Osteocyte (in vitro differentiated cells): Measurements from ENCODE around the gene CMIP. TPM values are rescaled to one million over a fixed set of nuclear protein-coding genes. Genes with fewer than 3 reads are reported as not detected.
"Not testable (repeated sequence)": the region's sequence is repeated elsewhere in the genome, so short reads cannot be mapped to it uniquely, and the experiment has no call there.

Source experiments
- DNase-seq: peaks from one replicate; pipeline ENCODE4 v3.0.0; 2021; ENCODE audit warnings: mixed read lengths; ENCODE audit not compliant: unreplicated experiment; ENCODE audit errors: extremely low spot score
- H3K27ac Mint-ChIP-seq: one replicate; pipeline ENCODE4 v1.8.0; 2021; ENCODE audit warnings: mild to moderate bottlenecking, mixed read lengths; ENCODE audit not compliant: unreplicated experiment
- H3K27me3 Mint-ChIP-seq: one replicate; pipeline ENCODE4 v1.8.0; 2021; ENCODE audit warnings: mixed read lengths; ENCODE audit not compliant: unreplicated experiment
- H3K36me3 Mint-ChIP-seq: one replicate; pipeline ENCODE4 v1.8.0; 2021; ENCODE audit warnings: mixed read lengths; ENCODE audit not compliant: unreplicated experiment
- H3K4me1 Mint-ChIP-seq: one replicate; pipeline ENCODE4 v1.8.0; 2021; ENCODE audit warnings: mixed read lengths; ENCODE audit not compliant: unreplicated experiment
- H3K4me3 Mint-ChIP-seq: one replicate; pipeline ENCODE4 v1.8.0; 2021; ENCODE audit warnings: mild to moderate bottlenecking, moderate library complexity, mixed read lengths; ENCODE audit not compliant: unreplicated experiment
- H3K9me3 Mint-ChIP-seq: one replicate; pipeline ENCODE4 v1.8.0; 2021; ENCODE audit warnings: mixed read lengths; ENCODE audit not compliant: unreplicated experiment
- total RNA-seq: library from RNA; stranded (reverse); gene quantifications from 2 replicates; pipeline ENCODE4 v1.2.1, GENCODE V29; 2021
- TF ChIP-seq, protein P1 (sequence below): fragments of 200-600 bp; sonication (generic); IDR thresholded peaks from 2 replicates; pipeline ENCODE4 v1.5.0; 2021; ENCODE audit warnings: antibody characterized with exemption, mild to moderate bottlenecking, moderate library complexity

Gene CMIP
- total RNA-seq, 1 donor from 2014 or later, result 38.0 TPM

DNA sequence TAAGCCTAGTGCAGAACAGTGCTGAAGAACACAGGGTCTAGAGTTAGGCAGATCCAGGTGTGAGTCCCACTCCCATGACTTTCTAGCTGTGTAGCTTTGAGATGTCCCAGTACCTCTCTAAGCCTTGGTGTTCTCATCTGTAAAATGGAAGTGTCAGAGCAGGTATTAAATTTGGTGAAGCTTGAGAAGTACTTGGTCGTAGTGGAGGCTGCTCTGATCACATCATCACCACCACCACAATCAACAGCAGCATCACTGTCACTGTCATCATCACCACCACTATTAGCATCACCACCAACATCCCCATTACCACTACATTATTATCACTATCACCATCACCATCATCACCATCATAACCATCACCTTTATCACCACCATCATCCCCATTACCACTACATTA is 132.1 kb downstream of the CMIP start:
- no peak for DNase-seq
- no peaks in the 10 kb centered on the region for H3K36me3 Mint-ChIP-seq
- no peak overlapping the region for H3K4me3 Mint-ChIP-seq
- no peaks in the 10 kb centered on the region for H3K9me3 Mint-ChIP-seq
- H3K27ac Mint-ChIP-seq, result no peak overlapping the region
- H3K27me3 Mint-ChIP-seq, result no peaks in the 10 kb centered on the region
- H3K4me1 Mint-ChIP-seq, result peaks cover 2% of the 10 kb centered on the region
- TF ChIP-seq, protein P1, sequence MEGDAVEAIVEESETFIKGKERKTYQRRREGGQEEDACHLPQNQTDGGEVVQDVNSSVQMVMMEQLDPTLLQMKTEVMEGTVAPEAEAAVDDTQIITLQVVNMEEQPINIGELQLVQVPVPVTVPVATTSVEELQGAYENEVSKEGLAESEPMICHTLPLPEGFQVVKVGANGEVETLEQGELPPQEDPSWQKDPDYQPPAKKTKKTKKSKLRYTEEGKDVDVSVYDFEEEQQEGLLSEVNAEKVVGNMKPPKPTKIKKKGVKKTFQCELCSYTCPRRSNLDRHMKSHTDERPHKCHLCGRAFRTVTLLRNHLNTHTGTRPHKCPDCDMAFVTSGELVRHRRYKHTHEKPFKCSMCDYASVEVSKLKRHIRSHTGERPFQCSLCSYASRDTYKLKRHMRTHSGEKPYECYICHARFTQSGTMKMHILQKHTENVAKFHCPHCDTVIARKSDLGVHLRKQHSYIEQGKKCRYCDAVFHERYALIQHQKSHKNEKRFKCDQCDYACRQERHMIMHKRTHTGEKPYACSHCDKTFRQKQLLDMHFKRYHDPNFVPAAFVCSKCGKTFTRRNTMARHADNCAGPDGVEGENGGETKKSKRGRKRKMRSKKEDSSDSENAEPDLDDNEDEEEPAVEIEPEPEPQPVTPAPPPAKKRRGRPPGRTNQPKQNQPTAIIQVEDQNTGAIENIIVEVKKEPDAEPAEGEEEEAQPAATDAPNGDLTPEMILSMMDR, result no peak

DNA sequence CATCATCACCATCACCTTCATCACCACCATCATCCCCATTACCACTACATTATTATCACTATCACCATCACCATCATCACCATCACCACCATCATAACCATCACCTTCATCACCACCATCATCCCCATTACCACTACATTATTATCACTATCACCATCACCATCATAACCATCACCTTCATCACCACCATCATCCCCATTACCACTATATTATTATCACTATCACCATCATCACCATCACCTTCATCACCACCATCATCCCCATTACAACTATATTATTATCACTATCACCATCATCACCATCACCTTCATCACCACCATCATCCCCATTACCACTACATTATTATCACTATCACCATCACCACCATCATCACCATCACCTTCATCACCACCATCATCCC is 132.7 kb downstream of the CMIP start:
- not testable (repeated sequence) for DNase-seq, H3K9me3 Mint-ChIP-seq, H3K4me3 Mint-ChIP-seq, H3K27ac Mint-ChIP-seq, H3K4me1 Mint-ChIP-seq, H3K27me3 Mint-ChIP-seq, H3K36me3 Mint-ChIP-seq

DNA sequence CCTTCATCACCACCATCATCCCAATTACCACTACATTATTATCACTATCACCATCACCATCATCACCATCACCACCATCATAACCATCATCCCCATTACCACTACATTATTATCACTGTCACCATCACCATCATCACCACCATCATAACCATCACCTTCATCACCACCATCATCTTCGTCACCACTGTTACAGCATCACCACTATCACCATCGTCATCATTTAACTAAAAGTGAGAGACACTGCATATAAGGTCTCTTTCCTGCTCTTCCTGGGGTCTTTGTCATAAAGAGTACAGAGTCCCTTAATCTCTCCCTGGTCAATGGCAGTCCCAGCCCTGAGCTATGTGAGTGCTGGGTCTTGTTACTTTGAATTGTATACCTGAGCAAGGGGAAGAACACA is 133.5 kb downstream of the CMIP start:
- Mint-ChIP-seq H3K4me1 (peaks cover 2% of the 10 kb centered on the region), H3K9me3 (no peaks in the 10 kb centered on the region), H3K27ac (no peak overlapping the region), H3K27me3 (no peaks in the 10 kb centered on the region), H3K36me3 (no peaks in the 10 kb centered on the region), H3K4me3 (no peak overlapping the region)
- no peak for DNase-seq
- TF ChIP-seq, protein P1, result no peak

DNA sequence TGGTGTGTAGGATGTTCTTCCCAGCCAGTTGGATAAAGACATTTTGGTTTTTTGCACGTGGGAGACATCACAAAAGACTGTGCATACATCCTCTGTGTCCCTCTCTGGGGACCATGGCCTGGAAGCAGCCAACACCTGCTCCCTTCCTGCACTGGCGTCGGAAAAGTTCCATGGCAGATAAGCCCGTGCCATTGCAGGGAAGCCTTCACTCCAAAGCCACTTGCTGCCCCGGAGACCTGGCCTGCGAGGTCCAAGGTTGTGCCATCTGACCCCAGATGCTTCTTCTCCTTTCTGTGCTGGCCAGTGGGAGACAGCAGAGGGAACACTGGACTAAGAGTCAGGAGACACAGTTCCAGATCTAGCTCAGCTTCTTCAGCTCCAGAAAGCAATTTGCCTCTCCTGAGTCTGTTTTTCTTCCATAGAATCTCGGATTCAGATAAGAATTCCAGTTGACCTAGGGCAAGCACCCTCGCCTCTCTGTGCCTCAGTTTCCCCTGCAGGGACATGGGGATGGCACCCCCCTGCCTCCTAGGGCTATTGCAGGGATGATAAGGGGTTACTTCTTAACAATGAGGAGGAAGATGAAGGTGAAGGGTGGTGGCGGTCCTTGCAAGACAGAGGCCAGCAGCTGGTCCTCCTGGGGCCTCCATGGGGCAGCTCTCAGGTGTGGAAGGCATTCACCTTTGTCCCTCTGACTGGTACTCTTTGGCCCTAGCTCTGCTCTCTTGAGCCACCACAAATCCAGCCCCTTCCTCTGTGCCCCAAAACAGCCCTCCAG is 134.2 kb downstream of the CMIP start:
- peaks cover 5% of the 10 kb centered on the region for H3K4me1 Mint-ChIP-seq
- H3K36me3 Mint-ChIP-seq, result no peaks in the 10 kb centered on the region
- no peaks in the 10 kb centered on the region for H3K27me3 Mint-ChIP-seq
- no peak overlapping the region for H3K4me3 Mint-ChIP-seq
- TF ChIP-seq, protein P1, result no peak
- no peak overlapping the region for H3K27ac Mint-ChIP-seq
- H3K9me3 Mint-ChIP-seq, result no peaks in the 10 kb centered on the region
- DNase-seq, result no peak

DNA sequence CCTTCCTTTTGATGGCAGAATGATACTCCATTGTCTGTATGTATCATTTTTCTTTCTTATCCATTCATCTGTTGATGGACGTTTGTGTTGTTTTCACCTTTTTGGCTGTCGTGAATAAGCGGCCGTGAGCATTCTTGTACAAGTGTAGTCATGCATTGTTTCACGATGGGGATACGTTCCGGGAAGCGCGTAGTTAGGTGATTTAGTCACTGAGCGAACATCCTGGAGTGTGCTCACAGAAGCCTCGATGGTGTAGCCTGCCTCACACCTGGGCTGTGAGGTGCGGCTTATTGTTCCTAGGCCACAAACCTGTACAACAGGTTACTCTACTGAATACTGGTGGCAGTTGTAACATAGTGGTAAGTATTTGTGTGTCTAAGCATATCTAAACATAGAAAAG is 136.5 kb downstream of the CMIP start:
- H3K36me3 Mint-ChIP-seq, result no peaks in the 10 kb centered on the region
- TF ChIP-seq, protein P1, result no peak
- no peak for DNase-seq
- peaks cover 15% of the 10 kb centered on the region for H3K4me1 Mint-ChIP-seq
- no peaks in the 10 kb centered on the region for H3K27me3 Mint-ChIP-seq
- H3K9me3 Mint-ChIP-seq, result no peaks in the 10 kb centered on the region
- H3K4me3 Mint-ChIP-seq, result no peak overlapping the region
- H3K27ac Mint-ChIP-seq, result no peak overlapping the region
